Activated naive CD4-positive, alpha-beta T cell treated with anti-CD3 and anti-CD28 coated beads, Interleukin-2, amount 10 ng/mL, durations not matched to agents 7 days and 5 days (primary cell): ENCODE measurements around the gene KIF3A.

Source experiments
- CTCF ChIA-PET: fragments of 350-600 bp; sonication (Branson Sonifier 250); formaldehyde crosslinking; loops from one replicate; lab custom pipeline; 2021; ENCODE audit warnings: antibody characterized with exemption; lab: Charles Lee
- DNase-seq: peaks from one replicate; pipeline ENCODE4 v3.0.0-alpha.2; 2020
- H3K27ac Mint-ChIP-seq: one replicate; pipeline ENCODE4 v1.8.0; 2021; ENCODE audit warnings: mild to moderate bottlenecking, moderate library complexity, mixed read lengths
- H3K27me3 Mint-ChIP-seq: one replicate; pipeline ENCODE4 v1.8.0; 2021; ENCODE audit warnings: mild to moderate bottlenecking, mixed read lengths
- H3K36me3 Mint-ChIP-seq: one replicate; pipeline ENCODE4 v1.8.0; 2021; ENCODE audit warnings: mixed read lengths
- H3K4me1 Mint-ChIP-seq: one replicate; pipeline ENCODE4 v1.8.0; 2021; ENCODE audit warnings: mixed read lengths
- H3K4me3 Mint-ChIP-seq: one replicate; pipeline ENCODE4 v1.8.0; 2021; ENCODE audit warnings: mild to moderate bottlenecking, moderate library complexity, mixed read lengths
- H3K9me3 Mint-ChIP-seq: one replicate; pipeline ENCODE4 v1.8.0; 2021; ENCODE audit warnings: mixed read lengths

The KIF3A gene

GRCh38 chr5:132742158-132742557 is 4.8 kb upstream of the KIF3A start:
- Mint-ChIP-seq H3K4me1 (peaks cover 20% of the 10 kb centered on the region), H3K9me3 (no peaks in the 10 kb centered on the region), H3K36me3 (no peaks in the 10 kb centered on the region), H3K27ac (no peak overlapping the region), H3K27me3 (peaks cover 24% of the 10 kb centered on the region), H3K4me3 (no peak overlapping the region)
- CTCF ChIA-PET = interaction anchor here (1.1 kb wide), 1 partner anchor 78 kb away, joined by 3 read pairs; no protein-coding TSS in a partner anchor
- no peak for DNase-seq

GRCh38 chr5:132739232-132739631 is 1.9 kb upstream of the KIF3A start:
- H3K4me1 Mint-ChIP-seq = peaks cover 29% of the 10 kb centered on the region
- no peaks in the 10 kb centered on the region for H3K36me3 Mint-ChIP-seq
- peaks cover 14% of the 10 kb centered on the region for H3K27me3 Mint-ChIP-seq
- no peak for DNase-seq
- no peak overlapping the region for H3K27ac Mint-ChIP-seq
- no peak overlapping the region for H3K4me3 Mint-ChIP-seq
- CTCF ChIA-PET = no interaction called here
- H3K9me3 Mint-ChIP-seq = no peaks in the 10 kb centered on the region

GRCh38 chr5:132737982-132738681 is 786 bp upstream of the KIF3A start:
- CTCF ChIA-PET = interaction anchor here (0.8 to 2.3 kb wide), 7 partner anchors 9 to 211 kb away, joined by 3 to 14 read pairs (median 4); partner anchors contain the start of gene CCNI2
- Mint-ChIP-seq H3K27me3 (peaks cover 13% of the 10 kb centered on the region), H3K4me3 (peak overlapping the region; percentile 87)

GRCh38 chr5:132734687-132735086 is 2.7 kb downstream of the KIF3A start:
- Mint-ChIP-seq H3K27me3 (no peaks in the 10 kb centered on the region), H3K4me1 (peaks cover 29% of the 10 kb centered on the region), H3K9me3 (no peaks in the 10 kb centered on the region), H3K27ac (no peak overlapping the region), H3K36me3 (peaks cover 3% of the 10 kb centered on the region), H3K4me3 (no peak overlapping the region)
- CTCF ChIA-PET = no interaction called here
- no peak for DNase-seq

More at GRCh38 chr5:132737982-132738681, 786 bp upstream of the KIF3A start:
- Mint-ChIP-seq H3K9me3 (no peaks in the 10 kb centered on the region), H3K27ac (no peak overlapping the region), H3K4me1 (peaks cover 29% of the 10 kb centered on the region), H3K36me3 (no peaks in the 10 kb centered on the region)
- no peak for DNase-seq

GRCh38 chr5:132733499-132734148 is 3.7 kb downstream of the KIF3A start:
- Mint-ChIP-seq H3K9me3 (no peaks in the 10 kb centered on the region), H3K27ac (no peak overlapping the region), H3K36me3 (peaks cover 4% of the 10 kb centered on the region), H3K4me3 (no peak overlapping the region), H3K27me3 (no peaks in the 10 kb centered on the region), H3K4me1 (peaks cover 27% of the 10 kb centered on the region)
- CTCF ChIA-PET = no interaction called here
- no peak for DNase-seq

GRCh38 chr5:132729896-132730295 is 7.5 kb downstream of the KIF3A start:
- H3K27me3 Mint-ChIP-seq = no peaks in the 10 kb centered on the region
- no peaks in the 10 kb centered on the region for H3K4me1 Mint-ChIP-seq
- CTCF ChIA-PET = interaction anchor here (1.2 to 1.6 kb wide), 2 partner anchors 31 to 344 kb away, joined by 3 to 4 read pairs; no protein-coding TSS in a partner anchor
- H3K9me3 Mint-ChIP-seq = no peaks in the 10 kb centered on the region
- DNase-seq = no peak
- no peak overlapping the region for H3K27ac Mint-ChIP-seq
- no peak overlapping the region for H3K4me3 Mint-ChIP-seq
- H3K36me3 Mint-ChIP-seq = peaks cover 5% of the 10 kb centered on the region

GRCh38 chr5:132725745-132726144 is 11.6 kb downstream of the KIF3A start:
- H3K27ac Mint-ChIP-seq = no peak overlapping the region
- no peak for DNase-seq
- no peaks in the 10 kb centered on the region for H3K27me3 Mint-ChIP-seq
- H3K36me3 Mint-ChIP-seq = peaks cover 7% of the 10 kb centered on the region
- H3K4me1 Mint-ChIP-seq = no peaks in the 10 kb centered on the region
- H3K4me3 Mint-ChIP-seq = no peak overlapping the region
- CTCF ChIA-PET = interaction anchor here (0.9 kb wide), 1 partner anchor 9 kb away, joined by 3 read pairs; no protein-coding TSS in a partner anchor
- H3K9me3 Mint-ChIP-seq = no peaks in the 10 kb centered on the region

- peaks cover 12% of the 10 kb centered on the region for H3K4me1 Mint-ChIP-seq
- no peak for DNase-seq
- H3K9me3 Mint-ChIP-seq = no peaks in the 10 kb centered on the region
- no peak overlapping the region for H3K4me3 Mint-ChIP-seq
- CTCF ChIA-PET = interaction anchor here (0.6 to 1.4 kb wide), 2 partner anchors 166 to 192 kb away, joined by 3 read pairs; no protein-coding TSS in a partner anchor
- no peak overlapping the region for H3K27ac Mint-ChIP-seq
- H3K36me3 Mint-ChIP-seq = no peaks in the 10 kb centered on the region
- H3K27me3 Mint-ChIP-seq = no peaks in the 10 kb centered on the region
These were observed 18.6 kb downstream of the KIF3A start for GRCh38 chr5:132718544-132719312.

GRCh38 chr5:132714456-132715307 is 22.7 kb downstream of the KIF3A start:
- peaks cover 2% of the 10 kb centered on the region for H3K36me3 Mint-ChIP-seq
- H3K4me1 Mint-ChIP-seq = peaks cover 12% of the 10 kb centered on the region
- H3K9me3 Mint-ChIP-seq = no peaks in the 10 kb centered on the region
- H3K27ac Mint-ChIP-seq = no peak overlapping the region
- no peak for DNase-seq
- CTCF ChIA-PET = interaction anchor here (0.6 to 2.6 kb wide), 10 partner anchors 13 to 188 kb away, joined by 3 to 18 read pairs (median 4); no protein-coding TSS in a partner anchor
- no peak overlapping the region for H3K4me3 Mint-ChIP-seq
- H3K27me3 Mint-ChIP-seq = no peaks in the 10 kb centered on the region

GRCh38 chr5:132708645-132709044 is 28.7 kb downstream of the KIF3A start:
- CTCF ChIA-PET = interaction anchor here (0.6 to 1.6 kb wide), 3 partner anchors 41 to 182 kb away, joined by 5 to 7 read pairs (median 6); no protein-coding TSS in a partner anchor
- Mint-ChIP-seq H3K4me1 (peaks cover 8% of the 10 kb centered on the region), H3K9me3 (no peaks in the 10 kb centered on the region), H3K4me3 (no peak overlapping the region), H3K36me3 (peaks cover 2% of the 10 kb centered on the region), H3K27me3 (no peaks in the 10 kb centered on the region), H3K27ac (no peak overlapping the region)
- DNase-seq = no peak

- no peaks in the 10 kb centered on the region for H3K9me3 Mint-ChIP-seq
- no peak overlapping the region for H3K27ac Mint-ChIP-seq
- CTCF ChIA-PET = interaction anchor here (1.4 kb wide), 1 partner anchor 178 kb away, joined by 3 read pairs; no protein-coding TSS in a partner anchor
- H3K27me3 Mint-ChIP-seq = no peaks in the 10 kb centered on the region
- DNase-seq = no peak
- peaks cover 7% of the 10 kb centered on the region for H3K36me3 Mint-ChIP-seq
- H3K4me3 Mint-ChIP-seq = no peak overlapping the region
- H3K4me1 Mint-ChIP-seq = peaks cover 14% of the 10 kb centered on the region
These were observed 32.5 kb downstream of the KIF3A start for GRCh38 chr5:132704875-132705274.

GRCh38 chr5:132695956-132696355 is 41.4 kb downstream of the KIF3A start:
- Mint-ChIP-seq H3K36me3 (peaks cover 4% of the 10 kb centered on the region), H3K9me3 (no peaks in the 10 kb centered on the region), H3K27me3 (no peaks in the 10 kb centered on the region), H3K27ac (no peak overlapping the region), H3K4me1 (peaks cover 9% of the 10 kb centered on the region), H3K4me3 (no peak overlapping the region)
- CTCF ChIA-PET = interaction anchor here (0.9 kb wide), 1 partner anchor 20 kb away, joined by 3 read pairs; no protein-coding TSS in a partner anchor
- no peak for DNase-seq

- Mint-ChIP-seq H3K4me3 (no peak overlapping the region), H3K9me3 (no peaks in the 10 kb centered on the region), H3K27me3 (peaks cover 4% of the 10 kb centered on the region), H3K27ac (no peak overlapping the region), H3K36me3 (no peaks in the 10 kb centered on the region), H3K4me1 (peaks cover 27% of the 10 kb centered on the region)
- CTCF ChIA-PET = no interaction called here
- DNase-seq = no peak
These were observed 44.7 kb downstream of the KIF3A start for GRCh38 chr5:132692632-132692967.
